NCI-H2227 (cell line): ENCODE measurements around the gene BPIFB2.

ENCODE experiments used
- DNase-seq: peaks from one replicate; lab custom pipeline; 2025; ENCODE audit not compliant: unreplicated experiment; lab: John Stamatoyannopoulos, UW

The BPIFB2 gene

GRCh38 chr20:33067806-33068205 lies 60.3 kb downstream of the BPIFB2 start:
- DNase-seq: no peak

GRCh38 chr20:33068251-33068939 lies 60.9 kb downstream of the BPIFB2 start:
- DNase-seq: no peak

- DNase-seq: no peak
Observed at GRCh38 chr20:33069673-33070072, 62.2 kb downstream of the BPIFB2 start.

- no peak for DNase-seq
Observed at GRCh38 chr20:33070111-33071053, 62.9 kb downstream of the BPIFB2 start.

GRCh38 chr20:33071198-33071597 lies 63.7 kb downstream of the BPIFB2 start:
- DNase-seq: no peak

GRCh38 chr20:33072362-33072761 lies 64.9 kb downstream of the BPIFB2 start:
- DNase-seq: no peak

GRCh38 chr20:33072813-33073212 lies 65.3 kb downstream of the BPIFB2 start:
- no peak for DNase-seq
